SK-N-SH (cell line): ENCODE results near the gene GALNT6. TPM values are rescaled to one million over a fixed set of nuclear protein-coding genes. Genes with fewer than 3 reads are reported as not detected.

ENCODE experiments used
- CTCF ChIA-PET: fragments of 300-600, 350-600 bp; formaldehyde crosslinking; extraction: SDS; loops from one replicate; lab custom pipeline; 2021; lab: Yijun Ruan, JAX
- POLR2A ChIA-PET: fragments of 350-600 bp; sonication (Branson Sonifier 250); formaldehyde crosslinking; extraction: SDS; loops from one replicate; lab custom pipeline; 2020; ENCODE audit warnings: antibody characterized with exemption, inconsistent platforms; lab: Yijun Ruan, JAX
- DNase-seq: peaks from one replicate; pipeline ENCODE4 v3.0.0; 2012
- H2AFZ ChIP-seq: fragments of 200-600 bp; sonication (generic); 2 replicates; pipeline ENCODE4 v1.8.1; 2016; ENCODE audit warnings: antibody characterized with exemption, mild to moderate bottlenecking, low read depth
- H3F3A ChIP-seq: fragments of 200-600 bp; sonication (generic); replicated peaks from 2 replicates; pipeline ENCODE3; 2016; ENCODE audit warnings: antibody characterized with exemption, mild to moderate bottlenecking; ENCODE audit not compliant: insufficient read depth
- H3K27ac ChIP-seq, 2 experiments: fragments of 200-500 bp in 1 of 2; fragments of 200-600 bp in 1 of 2; sonication (Bioruptor generic) in 1 of 2; sonication (generic), shearing (Covaris generic) in 1 of 2; 2 replicates each; pipeline versions ENCODE4 v1.5.1 to v1.6.1; 2014 to 2016; ENCODE audit warnings: low read depth in 2 of 2, inconsistent platforms in 1 of 2, low read length in 1 of 2, mild to moderate bottlenecking in 1 of 2, mixed read lengths in 1 of 2
- H3K27me3 ChIP-seq: fragments of 200-600 bp; sonication (generic), shearing (Covaris generic); 2 replicates; pipeline ENCODE4 v1.6.1; 2016; ENCODE audit warnings: mixed run types; ENCODE audit not compliant: insufficient read depth
- H3K36me3 ChIP-seq, 2 experiments: fragments of 200-500 bp in 1 of 2; fragments of 200-600 bp in 1 of 2; sonication (Bioruptor generic) in 1 of 2; sonication (generic) in 1 of 2; replicated peaks in 1 of 2; 2 replicates each; pipeline versions ENCODE3 to v1.5.1; 2014 to 2016; ENCODE audit warnings: low read length in 1 of 2, mild to moderate bottlenecking in 1 of 2; ENCODE audit not compliant: insufficient read depth in 2 of 2, control insufficient read depth in 1 of 2
- H3K4me1 ChIP-seq, 2 experiments: fragments of 200-500 bp in 1 of 2; fragments of 200-600 bp in 1 of 2; sonication (Bioruptor generic) in 1 of 2; sonication (generic), shearing (Covaris generic) in 1 of 2; 2 replicates each; pipeline versions ENCODE4 v1.5.1 to v1.6.1; 2014 to 2016; ENCODE audit warnings: low read depth in 1 of 2, low read length in 1 of 2, mixed run types in 1 of 2; ENCODE audit not compliant: insufficient read depth in 2 of 2, control insufficient read depth in 1 of 2
- H3K4me2 ChIP-seq: fragments of 200-600 bp; sonication (generic), shearing (Covaris generic); 2 replicates; pipeline ENCODE4 v1.6.1; 2017; ENCODE audit warnings: mixed run types
- H3K4me3 ChIP-seq, 2 experiments: fragments of 200-500 bp in 1 of 2; fragments of 200-600 bp in 1 of 2; sonication (Bioruptor generic) in 1 of 2; sonication (generic), shearing (Covaris generic) in 1 of 2; 2 replicates each; pipeline versions ENCODE4 v1.5.1 to v1.8.1; 2014 to 2016; ENCODE audit warnings: low read depth in 2 of 2, inconsistent platforms in 1 of 2, low read length in 1 of 2, mild to moderate bottlenecking in 1 of 2, mixed read lengths in 1 of 2, moderate library complexity in 1 of 2
- H3K79me2 ChIP-seq: fragments of 200-600 bp; sonication (generic); 2 replicates; pipeline ENCODE4 v1.8.1; 2017; ENCODE audit warnings: mild to moderate bottlenecking; ENCODE audit not compliant: insufficient read depth
- H3K9ac ChIP-seq: fragments of 200-600 bp; sonication (generic); 2 replicates; pipeline ENCODE4 v1.6.1; 2017; ENCODE audit warnings: mixed run types
- H3K9me2 ChIP-seq: fragments of 200-600 bp; sonication (generic); 2 replicates; pipeline ENCODE4 v1.6.1; 2017; ENCODE audit warnings: mixed run types
- H3K9me3 ChIP-seq: fragments of 200-600 bp; sonication (generic); 2 replicates; pipeline ENCODE4 v1.6.1; 2017; ENCODE audit warnings: mixed run types, mild to moderate bottlenecking, moderate library complexity
- H4K20me1 ChIP-seq: fragments of 200-600 bp; sonication (generic); 2 replicates; pipeline ENCODE4 v1.6.1; 2017; ENCODE audit warnings: mild to moderate bottlenecking, mixed run types; ENCODE audit not compliant: insufficient read depth
- CHD2 ChIP-seq: fragments of 150-350 bp; IDR thresholded peaks from 2 replicates; pipeline ENCODE4 v1.6.1; 2018; ENCODE audit warnings: low read length; ENCODE audit not compliant: partially characterized antibody
- EP300 ChIP-seq, 2 experiments: IDR thresholded peaks; 2 replicates each; pipeline versions ENCODE4 v1.4.0 to v1.6.1; 2012; ENCODE audit warnings: borderline replicate concordance in 1 of 2, low read depth in 1 of 2, low read length in 1 of 2
- FOXM1 ChIP-seq: IDR thresholded peaks from 2 replicates; pipeline ENCODE4 v1.4.0; 2012; ENCODE audit warnings: low read depth, mild to moderate bottlenecking
- GATA2 ChIP-seq: sonication (generic); formaldehyde crosslinking; IDR thresholded peaks from 2 replicates; pipeline ENCODE4 v1.5.0; 2020; ENCODE audit warnings: mild to moderate bottlenecking, missing genetic modification reagents
- MXI1 ChIP-seq: IDR thresholded peaks from 2 replicates; pipeline ENCODE4 v1.6.1; 2012; ENCODE audit warnings: mild to moderate bottlenecking, low read depth, low read length, improper control_type of control experiment
- NFIC ChIP-seq: IDR thresholded peaks from 2 replicates; pipeline ENCODE4 v1.4.0; 2012; ENCODE audit warnings: borderline replicate concordance
- NRF1 ChIP-seq: IDR thresholded peaks from 2 replicates; pipeline ENCODE4 v1.6.1; 2012; ENCODE audit warnings: low read depth, mild to moderate bottlenecking, low read length
- RCOR1 ChIP-seq: fragments of 150-350 bp; IDR thresholded peaks from 2 replicates; pipeline ENCODE4 v1.6.1; 2017; ENCODE audit warnings: antibody characterized with exemption, low read length
- RFX5 ChIP-seq: IDR thresholded peaks from 2 replicates; pipeline ENCODE4 v1.6.1; 2012; ENCODE audit warnings: mild to moderate bottlenecking, improper control_type of control experiment, low read length
- RXRA ChIP-seq: IDR thresholded peaks from 2 replicates; pipeline ENCODE4 v1.4.0; 2012; ENCODE audit warnings: low read depth, mild to moderate bottlenecking, borderline replicate concordance
- SIN3A ChIP-seq: IDR thresholded peaks from 2 replicates; pipeline ENCODE4 v1.6.1; 2012; ENCODE audit warnings: low read depth, mild to moderate bottlenecking, low read length, moderate library complexity, borderline replicate concordance
- SMC3 ChIP-seq: IDR thresholded peaks from 2 replicates; pipeline ENCODE4 v1.6.1; 2012; ENCODE audit warnings: low read depth, low read length, improper control_type of control experiment
- TEAD4 ChIP-seq: IDR thresholded peaks from 2 replicates; pipeline ENCODE4 v1.4.0; 2012; ENCODE audit warnings: mild to moderate bottlenecking, borderline replicate concordance; ENCODE audit not compliant: insufficient read depth
- USF2 ChIP-seq: fragments of 150-350 bp; IDR thresholded peaks from 2 replicates; pipeline ENCODE4 v1.6.1; 2017; ENCODE audit warnings: antibody characterized with exemption, low read length, low read depth, borderline replicate concordance
- YY1 ChIP-seq: IDR thresholded peaks from 2 replicates; pipeline ENCODE4 v1.4.0; 2012; ENCODE audit warnings: low read depth, mild to moderate bottlenecking
- ZBTB33 ChIP-seq: IDR thresholded peaks from 2 replicates; pipeline ENCODE4 v1.4.0; 2012; ENCODE audit warnings: low read depth, borderline replicate concordance
- WGBS: methylation state at CpG from one replicate; pipeline ENCODE4 v1.1.6; 2017; ENCODE audit warnings: low lambda C conversion rate; 5-methylcytosine and 5-hydroxymethylcytosine counted together
- polyA plus RNA-seq, 3 experiments: library from polyadenylated mRNA; depleted of rRNA; stranded (reverse); fragments of >200 nt; gene quantifications; 2 replicates each; pipeline ENCODE4 v1.2.3, GENCODE V29; 2012
- TF ChIP-seq, protein P1 (sequence below): IDR thresholded peaks from 2 replicates; pipeline ENCODE4; 2012
- TF ChIP-seq, protein P2 (sequence below): IDR thresholded peaks from 2 replicates; pipeline ENCODE4 v1.4.0; 2012; ENCODE audit warnings: low read depth, borderline replicate concordance
- TF ChIP-seq, protein P3 (sequence below): fragments of 200-600 bp; sonication (generic); IDR thresholded peaks from 2 replicates; pipeline ENCODE4 v1.6.1; 2017; ENCODE audit warnings: antibody characterized with exemption, mild to moderate bottlenecking, moderate library complexity
- TF ChIP-seq, protein P4 (sequence below): IDR thresholded peaks from 2 replicates; pipeline ENCODE4 v1.4.0; 2012; ENCODE audit warnings: low read depth

GALNT6 gene
- polyA plus RNA-seq, 1 of the 3 experiments (the other 2 are of a cell fraction) = 0.74 TPM

GRCh38 chr12:51401486-51401885 lies 10.3 kb upstream of the GALNT6 start:
- no peak for DNase-seq
- Histone ChIP-seq H3K27ac (no peak overlapping the region), H3K9me3 (no peaks in the 10 kb centered on the region), H3K36me3 (no peaks in the 10 kb centered on the region), H3K27me3 (no peaks in the 10 kb centered on the region), H3F3A (no peaks in the 10 kb centered on the region), H3K4me3 (no peak overlapping the region), H3K9ac (no peak overlapping the region), H3K9me2 (no peaks in the 10 kb centered on the region), H3K4me2 (no peak overlapping the region), H4K20me1 (no peaks in the 10 kb centered on the region), H3K4me1 (peaks cover 0 to 30% of the 10 kb centered on the region in 2 experiments; a peak in 2 of 4 replicates), H3K79me2 (no peaks in the 10 kb centered on the region), H2AFZ (no peak overlapping the region)
- 80% methylated on average over 13 of the region's 13 CpGs for WGBS
- TF ChIP-seq SMC3 (no peak), TEAD4 (no peak), NRF1 (no peak), SIN3A (no peak), EP300 (IDR thresholded peaks at IDR 0.05; ENCODE audit: borderline replicate concordance in 1 of 2, low read depth in 1 of 2, low read length in 1 of 2) (no peak), RXRA (no peak), YY1 (no peak), NFIC (no peak), MXI1 (no peak), FOXM1 (no peak), CHD2 (no peak), GATA2 (CRISPR knock-in tag) (no peak), USF2 (no peak), ZBTB33 (no peak), RFX5 (no peak), RCOR1 (no peak)
- TF ChIP-seq, protein P1, sequence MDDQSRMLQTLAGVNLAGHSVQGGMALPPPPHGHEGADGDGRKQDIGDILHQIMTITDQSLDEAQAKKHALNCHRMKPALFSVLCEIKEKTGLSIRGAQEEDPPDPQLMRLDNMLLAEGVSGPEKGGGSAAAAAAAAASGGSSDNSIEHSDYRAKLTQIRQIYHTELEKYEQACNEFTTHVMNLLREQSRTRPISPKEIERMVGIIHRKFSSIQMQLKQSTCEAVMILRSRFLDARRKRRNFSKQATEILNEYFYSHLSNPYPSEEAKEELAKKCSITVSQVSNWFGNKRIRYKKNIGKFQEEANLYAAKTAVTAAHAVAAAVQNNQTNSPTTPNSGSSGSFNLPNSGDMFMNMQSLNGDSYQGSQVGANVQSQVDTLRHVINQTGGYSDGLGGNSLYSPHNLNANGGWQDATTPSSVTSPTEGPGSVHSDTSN = no peak
- TF ChIP-seq, protein P2, sequence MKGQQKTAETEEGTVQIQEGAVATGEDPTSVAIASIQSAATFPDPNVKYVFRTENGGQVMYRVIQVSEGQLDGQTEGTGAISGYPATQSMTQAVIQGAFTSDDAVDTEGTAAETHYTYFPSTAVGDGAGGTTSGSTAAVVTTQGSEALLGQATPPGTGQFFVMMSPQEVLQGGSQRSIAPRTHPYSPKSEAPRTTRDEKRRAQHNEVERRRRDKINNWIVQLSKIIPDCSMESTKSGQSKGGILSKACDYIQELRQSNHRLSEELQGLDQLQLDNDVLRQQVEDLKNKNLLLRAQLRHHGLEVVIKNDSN = no peak
- TF ChIP-seq, protein P3, sequence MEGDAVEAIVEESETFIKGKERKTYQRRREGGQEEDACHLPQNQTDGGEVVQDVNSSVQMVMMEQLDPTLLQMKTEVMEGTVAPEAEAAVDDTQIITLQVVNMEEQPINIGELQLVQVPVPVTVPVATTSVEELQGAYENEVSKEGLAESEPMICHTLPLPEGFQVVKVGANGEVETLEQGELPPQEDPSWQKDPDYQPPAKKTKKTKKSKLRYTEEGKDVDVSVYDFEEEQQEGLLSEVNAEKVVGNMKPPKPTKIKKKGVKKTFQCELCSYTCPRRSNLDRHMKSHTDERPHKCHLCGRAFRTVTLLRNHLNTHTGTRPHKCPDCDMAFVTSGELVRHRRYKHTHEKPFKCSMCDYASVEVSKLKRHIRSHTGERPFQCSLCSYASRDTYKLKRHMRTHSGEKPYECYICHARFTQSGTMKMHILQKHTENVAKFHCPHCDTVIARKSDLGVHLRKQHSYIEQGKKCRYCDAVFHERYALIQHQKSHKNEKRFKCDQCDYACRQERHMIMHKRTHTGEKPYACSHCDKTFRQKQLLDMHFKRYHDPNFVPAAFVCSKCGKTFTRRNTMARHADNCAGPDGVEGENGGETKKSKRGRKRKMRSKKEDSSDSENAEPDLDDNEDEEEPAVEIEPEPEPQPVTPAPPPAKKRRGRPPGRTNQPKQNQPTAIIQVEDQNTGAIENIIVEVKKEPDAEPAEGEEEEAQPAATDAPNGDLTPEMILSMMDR = no peak
- TF ChIP-seq, protein P4, sequence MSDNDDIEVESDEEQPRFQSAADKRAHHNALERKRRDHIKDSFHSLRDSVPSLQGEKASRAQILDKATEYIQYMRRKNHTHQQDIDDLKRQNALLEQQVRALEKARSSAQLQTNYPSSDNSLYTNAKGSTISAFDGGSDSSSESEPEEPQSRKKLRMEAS = no peak
- POLR2A ChIA-PET = no interaction called here
- CTCF ChIA-PET = interaction anchor here (1.2 to 1.3 kb wide), 4 partner anchors 18 to 129 kb away, joined by 3 to 6 read pairs (median 4); partner anchors contain the start of gene SLC4A8
